ENCODE results near the gene DNAJB9. TPM values are rescaled to one million over a fixed set of nuclear protein-coding genes. Genes with fewer than 3 reads are reported as not detected.

DNAJB9 gene
- total and polyA plus RNA-seq, 9 of the 15 experiments (the other 6 are each of a cell fraction or from before 2014, with no cell fraction given), result 4.3 to 34.2 (median 9.6) TPM

- TF ChIP-seq CREB3 (tag; conservative IDR thresholded peaks at IDR 0.05; ENCODE audit: low read depth) (peak; percentile 63; the same call in 1 of the 2 replicates), SIX5 (IDR thresholded peaks at IDR 0.05; ENCODE audit: borderline replicate concordance in 1 of 2, insufficient read depth in 1 of 2, low read depth in 1 of 2, low read length in 2 of 2) (no peak), BHLHE40 (IDR thresholded peaks at IDR 0.05; ENCODE audit: low read length) (peak; percentile 73; the same call in 1 of the 2 replicates), HNRNPL (IDR thresholded peaks at IDR 0.05; ENCODE audit: low read depth, low read length) (no peak), ZNF23 (CRISPR knock-in tag; IDR thresholded peaks at IDR 0.05) (no peak), E2F6 (IDR thresholded peaks at IDR 0.05; ENCODE audit: borderline replicate concordance in 1 of 2, extremely low read depth in 1 of 2, insufficient read depth in 1 of 2, insufficient read length in 1 of 2, low read depth in 1 of 2, low read length in 1 of 2, poor library complexity in 1 of 2, severe bottlenecking in 1 of 2) (peak in 1 of 2 experiments; percentile 66), E2F3 (CRISPR knock-in tag; IDR thresholded peaks at IDR 0.05) (peak; percentile 87), ZNF212 (CRISPR knock-in tag; IDR thresholded peaks at IDR 0.05) (0 out of 2 replicates have a peak, but pooled peaks have one; percentile 72), SRSF1 (IDR thresholded peaks at IDR 0.05; ENCODE audit: low read depth, low read length) (no peak), MIER1 (IDR thresholded peaks at IDR 0.05; ENCODE audit: low read depth) (0 out of 2 replicates have a peak, but pooled peaks have one; percentile 63), CEBPG (CRISPR knock-in tag; IDR thresholded peaks at IDR 0.05) (0 out of 2 replicates have a peak, but pooled peaks have one; percentile 14), CEBPG (tag; conservative IDR thresholded peaks at IDR 0.05 in 1 of 2, IDR thresholded peaks at IDR 0.05 in 1 of 2) (peak; percentile 61 to 82; a peak in 3 of 4 replicates), HDGF (IDR thresholded peaks at IDR 0.05) (0 out of 2 replicates have a peak, but pooled peaks have one; percentile 19), NR2C2 (CRISPR knock-in tag; IDR thresholded peaks at IDR 0.05) (peak; percentile 32; the same call in 1 of the 2 replicates), NR2C2 (tag; IDR thresholded peaks at IDR 0.05) (no peak), CEBPB (tag; IDR thresholded peaks at IDR 0.05) (peak; percentile 86), ZNF134 (CRISPR knock-in tag; conservative IDR thresholded peaks at IDR 0.05) (no peak), PHTF2 (CRISPR knock-in tag; IDR thresholded peaks at IDR 0.05) (0 out of 2 replicates have a peak, but pooled peaks have one; percentile 40), SIN3A (IDR thresholded peaks at IDR 0.05; ENCODE audit: borderline replicate concordance in 2 of 2, control insufficient read depth in 1 of 2, low read depth in 2 of 2, low read length in 2 of 2) (no peak), ZFP30 (CRISPR knock-in tag; IDR thresholded peaks at IDR 0.05; ENCODE audit: borderline replicate concordance) (no peak), MAFG (tag; conservative IDR thresholded peaks at IDR 0.05) (no peak), USF2 (CRISPR knock-in tag; IDR thresholded peaks at IDR 0.05) (peak; percentile 77), POLR2A (conservative IDR thresholded peaks at IDR 0.05) (no peak), ZNF695 (CRISPR knock-in tag; IDR thresholded peaks at IDR 0.05) (0 out of 2 replicates have a peak, but pooled peaks have one; percentile 10), ARID3B (CRISPR knock-in tag; IDR thresholded peaks at IDR 0.05; ENCODE audit: borderline replicate concordance) (0 out of 2 replicates have a peak, but pooled peaks have one; percentile 27)
Measured at GRCh38 chr7:108568801-108569380, 783 bp upstream of the DNAJB9 start (continued).

All from K562 (cell line).